Neural cell (in vitro differentiated cells): ENCODE data around the gene PANK4.
"Not testable (repeated sequence)": the region's sequence is repeated elsewhere in the genome, so short reads cannot be mapped to it uniquely, and the experiment has no call there.

Experiments
- CTCF ChIP-seq: fragments of 450-650 bp; IDR thresholded peaks from 2 replicates; pipeline ENCODE4 v1.5.1; 2014; ENCODE audit warnings: antibody characterized with exemption, mild to moderate bottlenecking, moderate library complexity; ENCODE audit not compliant: poor library complexity, severe bottlenecking
- EZH2 ChIP-seq: fragments of 200-600, 300-800 bp; shearing (Covaris generic), sonication (generic); IDR thresholded peaks from 2 replicates; pipeline ENCODE4 v1.6.1; 2014; ENCODE audit warnings: antibody characterized with exemption, low read length, borderline replicate concordance, mild to moderate bottlenecking; ENCODE audit not compliant: insufficient read depth, poor library complexity, severe bottlenecking
- MXI1 ChIP-seq: fragments of 450-650 bp; conservative IDR thresholded peaks from 2 replicates; pipeline ENCODE4 v1.6.1; 2014; ENCODE audit warnings: antibody characterized with exemption, mild to moderate bottlenecking; ENCODE audit not compliant: poor library complexity, severe bottlenecking
- POLR2AphosphoS5 ChIP-seq: IDR thresholded peaks from 2 replicates; pipeline ENCODE4 v1.6.1; 2012
- RAD21 ChIP-seq: fragments of 450-650 bp; conservative IDR thresholded peaks from 2 replicates; pipeline ENCODE4 v1.6.1; 2014; ENCODE audit warnings: antibody characterized with exemption, mild to moderate bottlenecking, moderate library complexity
- REST ChIP-seq: IDR thresholded peaks from 2 replicates; pipeline ENCODE4 v1.6.1; 2012; ENCODE audit warnings: borderline replicate concordance
- TAF1 ChIP-seq: IDR thresholded peaks from 2 replicates; pipeline ENCODE4 v1.6.1; 2012; ENCODE audit warnings: low read depth

DNA sequence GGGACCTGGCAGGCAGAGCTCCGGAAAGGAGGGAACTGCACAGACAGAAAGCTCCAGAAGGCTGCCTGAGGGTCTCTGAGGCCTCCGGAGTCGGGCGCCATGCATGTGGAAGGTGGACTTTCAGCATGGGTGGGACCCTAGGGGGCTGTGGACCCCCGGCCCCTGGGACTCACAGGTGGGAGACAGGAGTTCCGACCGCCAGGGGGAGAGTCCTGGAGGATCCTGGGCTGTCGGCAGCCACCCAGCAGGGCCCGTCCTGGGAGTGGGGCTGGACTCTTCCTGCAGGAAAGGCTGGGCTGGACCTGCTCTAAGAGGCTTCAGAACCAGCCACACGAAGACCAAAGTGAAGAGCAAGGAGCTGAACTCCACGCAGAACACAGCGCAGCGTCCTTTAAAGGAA is 43.3 kb upstream of the PANK4 start:
- not testable (repeated sequence) for TF ChIP-seq CTCF, RAD21, TAF1, EZH2, MXI1, REST, POLR2AphosphoS5
